ENCODE data around the gene RYR2.

DNA sequence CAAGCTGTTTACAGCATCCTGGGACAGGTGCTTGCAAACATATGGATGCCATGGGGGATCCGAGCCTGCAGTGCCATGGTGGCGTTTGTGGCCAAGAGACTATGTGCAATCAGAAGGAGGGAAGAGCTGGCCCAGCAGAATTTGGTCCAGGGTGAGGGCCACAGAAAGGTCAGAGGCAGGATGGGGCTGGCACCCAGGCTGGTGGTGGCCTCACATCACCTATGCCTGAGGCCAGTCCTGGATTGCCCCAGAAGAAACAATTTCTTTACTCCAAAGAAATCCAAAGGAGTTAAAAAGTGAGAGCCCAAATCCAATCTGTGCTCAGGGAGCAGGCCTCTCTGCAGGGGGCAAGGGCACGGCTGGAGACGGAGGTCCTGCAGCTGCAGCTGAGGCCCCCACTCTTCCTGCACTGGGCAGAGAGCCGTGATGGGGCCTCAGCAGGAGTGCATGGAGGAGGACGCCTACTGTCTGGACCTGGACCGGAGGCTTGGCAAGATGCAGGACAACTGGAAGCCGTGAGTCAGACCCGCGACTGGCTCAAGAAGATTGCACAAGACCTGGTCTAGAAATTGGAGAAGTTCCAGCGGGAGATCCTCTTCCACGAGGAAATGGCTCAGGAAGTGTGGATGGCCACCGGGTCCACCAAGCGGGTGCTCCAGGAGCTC, 163.5 kb downstream of the RYR2 start:
- TF ChIP-seq, protein P1, sequence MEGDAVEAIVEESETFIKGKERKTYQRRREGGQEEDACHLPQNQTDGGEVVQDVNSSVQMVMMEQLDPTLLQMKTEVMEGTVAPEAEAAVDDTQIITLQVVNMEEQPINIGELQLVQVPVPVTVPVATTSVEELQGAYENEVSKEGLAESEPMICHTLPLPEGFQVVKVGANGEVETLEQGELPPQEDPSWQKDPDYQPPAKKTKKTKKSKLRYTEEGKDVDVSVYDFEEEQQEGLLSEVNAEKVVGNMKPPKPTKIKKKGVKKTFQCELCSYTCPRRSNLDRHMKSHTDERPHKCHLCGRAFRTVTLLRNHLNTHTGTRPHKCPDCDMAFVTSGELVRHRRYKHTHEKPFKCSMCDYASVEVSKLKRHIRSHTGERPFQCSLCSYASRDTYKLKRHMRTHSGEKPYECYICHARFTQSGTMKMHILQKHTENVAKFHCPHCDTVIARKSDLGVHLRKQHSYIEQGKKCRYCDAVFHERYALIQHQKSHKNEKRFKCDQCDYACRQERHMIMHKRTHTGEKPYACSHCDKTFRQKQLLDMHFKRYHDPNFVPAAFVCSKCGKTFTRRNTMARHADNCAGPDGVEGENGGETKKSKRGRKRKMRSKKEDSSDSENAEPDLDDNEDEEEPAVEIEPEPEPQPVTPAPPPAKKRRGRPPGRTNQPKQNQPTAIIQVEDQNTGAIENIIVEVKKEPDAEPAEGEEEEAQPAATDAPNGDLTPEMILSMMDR (IDR thresholded peaks at IDR 0.05): no peak
- TF ChIP-seq POLR2A (IDR thresholded peaks at IDR 0.05): no peak
